ENCODE results near the gene SRI.

DNA sequence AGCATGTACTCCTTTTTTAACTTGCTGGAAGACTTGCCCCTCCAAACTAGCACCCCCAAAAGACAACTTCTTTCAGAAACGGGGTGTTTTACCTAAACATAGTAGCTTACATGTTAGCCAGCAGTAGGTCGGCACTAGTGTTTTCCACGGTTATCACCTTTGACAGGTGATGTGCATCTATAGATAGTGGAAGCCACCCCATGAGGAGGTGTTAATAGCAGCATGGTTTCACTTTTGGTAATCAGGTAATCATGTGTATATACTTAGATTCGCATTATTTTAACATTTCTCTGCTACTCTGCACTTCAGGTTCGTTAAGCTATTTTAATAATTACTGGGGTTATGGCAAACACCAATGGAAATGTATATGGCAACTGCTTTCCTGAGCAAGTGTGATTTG is 17.6 kb downstream of the SRI start:
- TF ChIP-seq CTCF (IDR thresholded peaks at IDR 0.05) (no peak), POLR2A (IDR thresholded peaks at IDR 0.05) (no peak)
